Sigmoid colon (tissue), 7 donors: ENCODE measurements around the gene ASAP2. TPM values are rescaled to one million over a fixed set of nuclear protein-coding genes. Genes with fewer than 3 reads are reported as not detected.
A peak's percentile ranks its signal among the peaks of the same experiment; 100 is the strongest.

Experiments used
- DNase-seq: peaks from one replicate; pipeline ENCODE4 v3.0.0-alpha.2; 2019
- H3K27ac ChIP-seq, 4 donors: fragments of 200-600 bp; sonication (generic); one replicate each; pipeline ENCODE4 v1.5.1; 2016 to 2019; ENCODE audit warnings: mild to moderate bottlenecking in 1 of 4
- H3K27me3 ChIP-seq, 3 donors: fragments of 200-600 bp; sonication (generic); one replicate each; pipeline ENCODE4 v1.5.1; 2019; ENCODE audit warnings: mild to moderate bottlenecking in 1 of 3
- H3K36me3 ChIP-seq, 4 donors: fragments of 200-600 bp; sonication (generic); one replicate each; pipeline ENCODE4 v1.5.1; 2016 to 2019
- H3K4me1 ChIP-seq, 4 donors: fragments of 200-600 bp; sonication (generic); one replicate each; pipeline ENCODE4 v1.5.1; 2017 to 2019
- H3K4me3 ChIP-seq, 4 donors: fragments of 200-600 bp; sonication (generic); one replicate each; pipeline ENCODE4 v1.5.1; 2017 to 2019; ENCODE audit warnings: mild to moderate bottlenecking in 2 of 4, moderate library complexity in 1 of 4
- H3K9me3 ChIP-seq, 4 donors: fragments of 200-600 bp in 3 of 4; sonication (generic) in 3 of 4; one replicate each; pipeline versions ENCODE4 v1.5.1 to v1.6.1; 2013 to 2019
- CTCF ChIP-seq, 4 experiments: fragments of 450-650 bp in 3 of 4; fragments of 200-600 bp in 1 of 4; IDR thresholded peaks; one replicate each; pipeline ENCODE4 v1.5.1; 2016 to 2019; ENCODE audit warnings: antibody characterized with exemption in 4 of 4, mild to moderate bottlenecking in 3 of 4, moderate library complexity in 2 of 4
- EP300 ChIP-seq, 4 donors: sonication (generic); formaldehyde crosslinking; IDR thresholded peaks; one replicate each; pipeline ENCODE4 v1.6.1; 2017; ENCODE audit warnings: antibody characterized with exemption in 4 of 4
- POLR2A ChIP-seq, 2 donors: fragments of 450-650 bp; IDR thresholded peaks; one replicate each; pipeline ENCODE4 v1.6.1; 2016; ENCODE audit warnings: antibody characterized with exemption in 2 of 2, mild to moderate bottlenecking in 2 of 2, moderate library complexity in 2 of 2
- POLR2AphosphoS5 ChIP-seq, 4 donors: sonication (generic); formaldehyde crosslinking; IDR thresholded peaks; one replicate each; pipeline ENCODE4 v1.6.1; 2017; ENCODE audit warnings: antibody characterized with exemption in 4 of 4
- WGBS, 2 donors: extraction: QIAGEN DNeasy Blood & Tissue Kit; methylation state at CpG; one replicate each; pipeline ENCODE4 v1.1.7; 2013; 5-methylcytosine and 5-hydroxymethylcytosine counted together
- intact Hi-C: fragments of 100-400 bp; cut with DNase I; formaldehyde crosslinking; loops from one replicate; pipeline ENCODE4 v1.15.1; 2023
- polyA plus RNA-seq, 3 donors: library from polyadenylated mRNA; stranded (reverse); fragments of 200-250 nt; gene quantifications; one replicate each; pipeline ENCODE4 v1.2.3, GENCODE V29; 2013
- total RNA-seq, 4 donors: library from RNA; depleted of rRNA; stranded (reverse); fragments of >200 nt; gene quantifications; one replicate each; pipeline ENCODE4 v1.1.0, GENCODE V29; 2016
- donor health status: healthy with polysubstance abuse.
- donor health status: Bipolar disorder and iron deficiency.
- donor health status: healthy.

The ASAP2 gene
- total and polyA plus RNA-seq, 7 donors = 15.1 to 56.5 (median 25.8) TPM

DNA sequence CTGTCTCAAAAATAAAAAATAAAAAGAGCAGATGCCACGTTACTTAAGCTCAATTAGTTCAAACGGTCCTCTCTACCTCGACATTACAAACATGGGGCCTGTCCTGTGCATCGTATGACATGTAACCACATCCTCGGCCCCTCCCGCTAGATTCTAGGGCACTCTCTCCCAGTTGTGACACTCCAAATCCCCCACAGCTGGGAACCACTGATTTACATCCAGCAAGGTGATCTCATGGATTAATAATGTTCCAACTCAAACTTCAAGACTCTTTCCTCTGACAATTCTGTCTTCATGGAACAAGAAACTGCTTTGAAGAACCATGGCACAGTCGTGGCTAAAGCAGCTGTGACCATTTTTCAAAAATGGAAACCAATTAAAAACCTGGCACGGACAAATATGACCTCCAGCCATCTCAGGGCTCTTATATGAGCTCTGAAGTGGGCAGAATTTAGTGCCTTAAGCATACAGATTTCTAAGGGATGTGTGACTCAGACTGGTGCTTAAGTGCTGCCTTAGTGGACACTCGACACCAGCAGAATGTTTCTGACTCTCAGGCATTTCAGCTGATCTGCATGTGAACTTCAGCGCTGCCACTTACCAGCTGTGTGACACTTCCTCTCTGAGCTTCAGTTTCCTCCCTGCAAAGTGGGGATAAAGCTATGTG is 31.7 kb upstream of the ASAP2 start:
- H3K27me3 ChIP-seq = no peaks in the 10 kb centered on the region
- peaks cover 0 to 29% (median 13%) of the 10 kb centered on the region in 4 donors for H3K4me1 ChIP-seq
- H3K36me3 ChIP-seq = no peaks in the 10 kb centered on the region
- peak overlapping the region in 3 of 4 donors; percentile 8 to 21 (median 15) for H3K27ac ChIP-seq
- DNase-seq = no peak
- 72 to 85% methylated on average over 10 of the region's 10 CpGs for WGBS, 2 donors
- no peak overlapping the region for H3K4me3 ChIP-seq
- no peaks in the 10 kb centered on the region for H3K9me3 ChIP-seq
- TF ChIP-seq CTCF (IDR thresholded peaks at IDR 0.05) (no peak), EP300 (IDR thresholded peaks at IDR 0.05) (no peak), POLR2AphosphoS5 (IDR thresholded peaks at IDR 0.05) (no peak), POLR2A (IDR thresholded peaks at IDR 0.05) (no peak)
- intact Hi-C loops = no loop called here

DNA sequence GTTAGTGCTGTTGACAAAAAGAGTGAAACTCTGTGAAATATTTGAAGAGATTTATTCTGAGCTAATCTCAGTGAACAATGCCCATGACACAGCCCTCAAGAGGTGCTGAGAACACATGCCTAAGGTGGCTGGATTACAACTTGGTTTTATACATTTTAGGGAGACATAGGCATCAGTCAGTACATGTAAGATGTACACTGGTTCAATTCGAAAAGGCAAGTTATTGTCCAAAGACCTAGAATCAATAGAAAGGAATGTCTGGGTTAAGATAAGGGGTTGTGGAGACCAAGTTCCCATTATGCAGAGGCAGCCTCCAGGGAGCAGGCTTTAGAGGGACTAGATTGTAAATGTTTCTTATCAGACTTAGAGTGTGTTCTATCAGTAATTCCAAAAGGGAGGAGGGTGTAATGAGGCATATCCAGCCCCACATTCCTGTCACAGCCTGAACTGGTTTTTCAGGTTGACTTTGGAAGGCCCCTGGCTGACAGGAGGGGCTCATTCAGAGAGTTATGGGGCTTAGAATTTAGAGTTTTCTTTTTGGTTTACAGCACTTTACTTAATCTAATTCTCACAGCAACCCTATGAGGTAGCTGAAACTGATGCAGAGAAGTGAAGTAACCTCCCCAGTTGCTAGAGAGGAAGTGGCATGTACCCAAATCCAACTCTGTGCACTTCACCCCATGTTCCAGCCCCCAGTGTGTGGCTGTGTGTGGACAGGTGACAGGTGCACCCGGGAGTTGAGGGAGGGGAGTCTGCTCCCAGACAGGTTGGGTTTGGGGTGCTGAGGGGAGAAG is 28.3 kb upstream of the ASAP2 start:
- 7 to 56% methylated on average over 2 of the region's 2 CpGs for WGBS, 2 donors
- no peak overlapping the region for H3K4me3 ChIP-seq
- peak overlapping the region; percentile 67 to 81 (median 74) for H3K27ac ChIP-seq
- no peak for DNase-seq
- H3K36me3 ChIP-seq = no peaks in the 10 kb centered on the region
- TF ChIP-seq POLR2AphosphoS5 (IDR thresholded peaks at IDR 0.05) (no peak), CTCF (IDR thresholded peaks at IDR 0.05) (no peak), POLR2A (IDR thresholded peaks at IDR 0.05) (no peak), EP300 (IDR thresholded peaks at IDR 0.05) (no peak)
- H3K4me1 ChIP-seq = peaks cover 0 to 37% (median 18%) of the 10 kb centered on the region in 4 donors
- no peaks in the 10 kb centered on the region for H3K9me3 ChIP-seq
- intact Hi-C loops = no loop called here
- no peaks in the 10 kb centered on the region for H3K27me3 ChIP-seq

DNA sequence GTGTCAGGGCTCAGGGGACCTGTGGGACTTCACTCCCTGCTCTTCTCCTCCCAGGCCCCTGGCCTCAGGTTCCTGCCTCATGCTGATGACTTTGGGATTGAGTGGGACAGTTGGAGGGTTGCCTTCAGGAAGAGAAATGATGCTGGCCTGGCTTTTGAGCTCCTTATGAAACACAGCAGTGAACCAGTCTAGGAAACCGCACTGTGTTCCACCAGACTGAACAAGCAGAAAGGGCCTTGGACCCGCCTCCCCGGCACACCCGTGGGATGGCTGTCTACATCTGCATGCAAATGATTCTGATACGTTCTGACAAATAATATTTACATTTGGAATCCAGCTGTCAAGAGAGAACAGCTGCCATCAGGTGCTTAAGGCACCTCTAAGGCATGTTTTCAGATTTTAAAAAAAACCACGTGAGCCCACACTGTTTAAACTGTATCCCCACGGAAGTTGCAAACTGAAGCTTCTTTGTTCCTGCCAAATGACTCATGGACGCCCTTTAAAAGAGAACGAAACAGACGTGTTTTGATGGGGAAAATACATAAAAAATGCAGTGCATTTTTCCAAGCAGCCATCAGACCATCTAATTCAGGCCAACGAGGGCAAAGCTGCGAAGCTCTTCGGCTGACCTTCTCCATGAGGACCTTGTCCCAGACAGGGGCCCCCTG is 27.6 kb upstream of the ASAP2 start:
- H3K4me3 ChIP-seq = no peak overlapping the region
- H3K9me3 ChIP-seq = no peaks in the 10 kb centered on the region
- DNase-seq = peak; percentile 92
- H3K4me1 ChIP-seq = peaks cover 0 to 37% (median 18%) of the 10 kb centered on the region in 4 donors
- H3K36me3 ChIP-seq = no peaks in the 10 kb centered on the region
- H3K27ac ChIP-seq = peak overlapping the region; percentile 67 to 81 (median 74)
- intact Hi-C loops = no loop called here
- H3K27me3 ChIP-seq = no peaks in the 10 kb centered on the region
- no peak for TF ChIP-seq CTCF (IDR thresholded peaks at IDR 0.05)
- no peak for TF ChIP-seq POLR2A (IDR thresholded peaks at IDR 0.05)
- TF ChIP-seq POLR2AphosphoS5 (IDR thresholded peaks at IDR 0.05) = peak; percentile 48 to 71 (median 64)
- TF ChIP-seq EP300 (IDR thresholded peaks at IDR 0.05) = peak in 1 of 4 donors; percentile 15
- WGBS, 2 donors = 14 to 49% methylated on average over 13 of the region's 13 CpGs

DNA sequence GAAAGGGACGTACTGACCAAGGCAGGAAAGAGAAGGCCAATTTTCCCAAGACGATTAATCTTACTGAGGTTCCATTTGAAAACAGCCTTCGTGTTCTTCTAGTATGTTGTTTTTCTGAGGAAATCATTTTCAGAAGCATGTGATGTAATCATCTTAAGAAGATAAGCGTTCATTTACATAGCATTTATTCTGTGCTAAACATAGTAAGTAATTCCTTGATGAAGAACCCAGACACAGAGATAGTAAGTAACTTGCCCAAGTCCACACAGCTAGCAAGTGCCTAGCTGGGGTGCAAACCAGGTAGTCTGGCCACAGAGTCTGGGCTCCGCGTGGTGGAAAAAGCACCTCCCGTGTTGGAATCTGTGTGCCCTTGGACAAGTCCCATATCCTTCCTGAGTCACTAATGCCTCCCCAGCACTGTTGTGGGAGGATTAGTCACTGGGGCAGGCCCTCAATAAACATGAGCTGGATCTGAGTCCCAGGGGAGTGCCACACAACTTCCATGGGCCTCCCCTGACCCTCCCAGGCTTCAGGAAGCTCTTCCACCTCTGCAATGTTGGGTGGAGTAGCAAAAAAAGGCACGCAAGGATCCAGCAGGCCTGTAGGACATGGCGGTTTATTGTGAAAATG is 26.9 kb upstream of the ASAP2 start:
- TF ChIP-seq CTCF (IDR thresholded peaks at IDR 0.05) (no peak), POLR2AphosphoS5 (IDR thresholded peaks at IDR 0.05) (peak in 1 of 4 donors; percentile 27)
- Histone ChIP-seq H3K4me3 (no peak overlapping the region), H3K9me3 (no peaks in the 10 kb centered on the region), H3K4me1 (peaks cover 0 to 35% (median 18%) of the 10 kb centered on the region in 4 donors), H3K27me3 (no peaks in the 10 kb centered on the region), H3K36me3 (no peaks in the 10 kb centered on the region), H3K27ac (peak overlapping the region; percentile 67 to 81 (median 74))
- DNase-seq = peak; percentile 82
- 48 to 75% methylated on average over 9 of the region's 9 CpGs for WGBS, 2 donors
- intact Hi-C loops = no loop called here
